ENCODE results near the gene UBXN6.

GRCh38 chr19:4425537-4425936, 32.1 kb downstream of the UBXN6 start:
- TF ChIP-seq, protein P1, sequence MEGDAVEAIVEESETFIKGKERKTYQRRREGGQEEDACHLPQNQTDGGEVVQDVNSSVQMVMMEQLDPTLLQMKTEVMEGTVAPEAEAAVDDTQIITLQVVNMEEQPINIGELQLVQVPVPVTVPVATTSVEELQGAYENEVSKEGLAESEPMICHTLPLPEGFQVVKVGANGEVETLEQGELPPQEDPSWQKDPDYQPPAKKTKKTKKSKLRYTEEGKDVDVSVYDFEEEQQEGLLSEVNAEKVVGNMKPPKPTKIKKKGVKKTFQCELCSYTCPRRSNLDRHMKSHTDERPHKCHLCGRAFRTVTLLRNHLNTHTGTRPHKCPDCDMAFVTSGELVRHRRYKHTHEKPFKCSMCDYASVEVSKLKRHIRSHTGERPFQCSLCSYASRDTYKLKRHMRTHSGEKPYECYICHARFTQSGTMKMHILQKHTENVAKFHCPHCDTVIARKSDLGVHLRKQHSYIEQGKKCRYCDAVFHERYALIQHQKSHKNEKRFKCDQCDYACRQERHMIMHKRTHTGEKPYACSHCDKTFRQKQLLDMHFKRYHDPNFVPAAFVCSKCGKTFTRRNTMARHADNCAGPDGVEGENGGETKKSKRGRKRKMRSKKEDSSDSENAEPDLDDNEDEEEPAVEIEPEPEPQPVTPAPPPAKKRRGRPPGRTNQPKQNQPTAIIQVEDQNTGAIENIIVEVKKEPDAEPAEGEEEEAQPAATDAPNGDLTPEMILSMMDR (IDR thresholded peaks at IDR 0.05 in 8 of 11, conservative IDR thresholded peaks at IDR 0.05 in 3 of 11) = no peak
- no peak for TF ChIP-seq POLR2A (IDR thresholded peaks at IDR 0.05)
